Stomach (tissue), 9 donors: ENCODE measurements around the gene IPO7. TPM values are rescaled to one million over a fixed set of nuclear protein-coding genes. Genes with fewer than 3 reads are reported as not detected.
"Not testable (repeated sequence)": the region's sequence is repeated elsewhere in the genome, so short reads cannot be mapped to it uniquely, and the experiment has no call there.

Experiments used
- DNase-seq, 2 donors: peaks; one replicate each; pipeline versions ENCODE4 v3.0.0 to v3.0.0-alpha.2; 2013 to 2019
- H3K27ac ChIP-seq, 5 donors: fragments of 200-600 bp in 4 of 5; sonication (generic) in 4 of 5; one replicate each; pipeline ENCODE4 v1.5.1; 2013 to 2019; ENCODE audit warnings: mild to moderate bottlenecking in 1 of 5, moderate library complexity in 1 of 5
- H3K27me3 ChIP-seq, 3 donors: fragments of 200-600 bp; sonication (generic); one replicate each; pipeline ENCODE4 v1.5.1; 2017 to 2019; ENCODE audit warnings: mixed run types in 1 of 3
- H3K36me3 ChIP-seq, 4 donors: fragments of 200-600 bp; sonication (generic); 1 replicate in 3 of 4; 2 replicates in 1 of 4; pipeline ENCODE4 v1.5.1; 2016 to 2019
- H3K4me1 ChIP-seq, 4 donors: fragments of 200-600 bp; sonication (generic); one replicate each; pipeline ENCODE4 v1.5.1; 2016 to 2019
- H3K4me3 ChIP-seq, 4 donors: fragments of 200-600 bp; sonication (generic) in 3 of 4; one replicate each; pipeline ENCODE4 v1.5.1; 2016 to 2019; ENCODE audit warnings: mild to moderate bottlenecking in 1 of 4
- H3K9me3 ChIP-seq, 4 donors: fragments of 200-600 bp; sonication (generic); one replicate each; pipeline ENCODE4 v1.5.1; 2016 to 2019
- CTCF ChIP-seq, 7 experiments: fragments of 450-650 bp in 4 of 7; fragments of 200-600 bp in 3 of 7; sonication (generic) in 3 of 7; IDR thresholded peaks; one replicate each; pipeline ENCODE4 v1.5.1; 2016 to 2019; ENCODE audit warnings: antibody characterized with exemption in 7 of 7, control low read depth in 2 of 7, mild to moderate bottlenecking in 1 of 7
- EP300 ChIP-seq: sonication (generic); formaldehyde crosslinking; IDR thresholded peaks from one replicate; pipeline ENCODE4 v1.6.1; 2017; ENCODE audit warnings: antibody characterized with exemption
- POLR2A ChIP-seq, 4 donors: fragments of 450-650 bp; IDR thresholded peaks; one replicate each; pipeline ENCODE4 v1.6.1; 2016; ENCODE audit warnings: antibody characterized with exemption in 4 of 4, control low read depth in 2 of 4, mild to moderate bottlenecking in 1 of 4, moderate library complexity in 1 of 4
- POLR2AphosphoS5 ChIP-seq, 3 donors: sonication (generic); formaldehyde crosslinking; IDR thresholded peaks; one replicate each; pipeline ENCODE4 v1.6.1; 2016; ENCODE audit warnings: antibody characterized with exemption in 3 of 3
- WGBS, 5 donors: extraction: QIAGEN DNeasy Blood & Tissue Kit in 3 of 5; methylation state at CpG; one replicate each; pipeline versions ENCODE4 v1.1.5 to v1.1.7; 2013 to 2018; 5-methylcytosine and 5-hydroxymethylcytosine counted together
- intact Hi-C: fragments of 100-400 bp; cut with DNase I; formaldehyde crosslinking; loops from one replicate; pipeline ENCODE4 v1.15.1; 2023; ENCODE audit warnings: low total_unique reads
- polyA plus RNA-seq, 3 donors: library from polyadenylated mRNA; stranded (reverse); fragments of 200-250 nt; gene quantifications; one replicate each; pipeline ENCODE4 v1.2.3, GENCODE V29; 2013
- total RNA-seq, 5 donors: library from RNA; depleted of rRNA; stranded (reverse); fragments of >200 nt; gene quantifications; one replicate each; pipeline versions ENCODE4 v1.1.0 to v1.2.3, GENCODE V29; 2014 to 2016
- donor health status: healthy with polysubstance abuse.
- donor health status: Bipolar disorder and iron deficiency.
- donor health status: healthy.

IPO7 gene
- total and polyA plus RNA-seq, 8 donors: 23.0 to 283 (median 88.7) TPM

GRCh38 chr11:9347100-9347499 is 37.4 kb upstream of the IPO7 start:
- H3K27ac ChIP-seq: no peak overlapping the region
- no peak for TF ChIP-seq POLR2A (IDR thresholded peaks at IDR 0.05)
- no peak for TF ChIP-seq POLR2AphosphoS5 (IDR thresholded peaks at IDR 0.05)
- no peak for TF ChIP-seq EP300
- no peak for TF ChIP-seq CTCF (IDR thresholded peaks at IDR 0.05)
- DNase-seq: peak in 1 of 2 donors; percentile 24
- no peaks in the 10 kb centered on the region for H3K36me3 ChIP-seq
- H3K4me3 ChIP-seq: no peak overlapping the region
- 62 to 76% (median 67%) methylated on average over 2 of the region's 2 CpGs for WGBS, 5 donors
- intact Hi-C loops: no loop called here
- no peaks in the 10 kb centered on the region for H3K27me3 ChIP-seq
- no peaks in the 10 kb centered on the region for H3K4me1 ChIP-seq
- H3K9me3 ChIP-seq: no peaks in the 10 kb centered on the region

- H3K4me1 ChIP-seq, intact Hi-C loops, H3K4me3 ChIP-seq, H3K36me3 ChIP-seq, H3K27me3 ChIP-seq, DNase-seq, H3K9me3 ChIP-seq, H3K27ac ChIP-seq: not testable (repeated sequence)
- WGBS, 5 donors: 69 to 79% (median 71%) methylated on average over 4 of the region's 4 CpGs
Observed at GRCh38 chr11:9347779-9348178, 36.7 kb upstream of the IPO7 start.

GRCh38 chr11:9351321-9351881 is 33.1 kb upstream of the IPO7 start:
- WGBS, 5 donors: 47 to 79% (median 66%) methylated on average over 6 of the region's 6 CpGs
- Histone ChIP-seq H3K36me3 (no peaks in the 10 kb centered on the region), H3K9me3 (no peaks in the 10 kb centered on the region), H3K27ac (no peak overlapping the region), H3K27me3 (no peaks in the 10 kb centered on the region), H3K4me1 (no peaks in the 10 kb centered on the region), H3K4me3 (no peak overlapping the region)
- no peak for TF ChIP-seq POLR2A (IDR thresholded peaks at IDR 0.05)
- no peak for TF ChIP-seq POLR2AphosphoS5 (IDR thresholded peaks at IDR 0.05)
- TF ChIP-seq EP300: no peak
- TF ChIP-seq CTCF (IDR thresholded peaks at IDR 0.05): no peak
- DNase-seq: no peak
- intact Hi-C loops: no loop called here

GRCh38 chr11:9357041-9357440 is 27.4 kb upstream of the IPO7 start:
- H3K4me3 ChIP-seq: no peak overlapping the region
- H3K36me3 ChIP-seq: no peaks in the 10 kb centered on the region
- H3K27me3 ChIP-seq: no peaks in the 10 kb centered on the region
- WGBS, 5 donors: 84 to 93% (median 91%) methylated on average over 4 of the region's 4 CpGs
- H3K27ac ChIP-seq: no peak overlapping the region
- no peak for TF ChIP-seq POLR2AphosphoS5 (IDR thresholded peaks at IDR 0.05)
- TF ChIP-seq CTCF (IDR thresholded peaks at IDR 0.05): no peak
- no peak for TF ChIP-seq POLR2A (IDR thresholded peaks at IDR 0.05)
- TF ChIP-seq EP300: no peak
- intact Hi-C loops: no loop called here
- DNase-seq: no peak
- no peaks in the 10 kb centered on the region for H3K4me1 ChIP-seq
- H3K9me3 ChIP-seq: no peaks in the 10 kb centered on the region

- H3K36me3 ChIP-seq, H3K27me3 ChIP-seq, H3K27ac ChIP-seq, H3K4me3 ChIP-seq, intact Hi-C loops, H3K9me3 ChIP-seq, DNase-seq: not testable (repeated sequence)
- WGBS, 5 donors: 93 to 94% (median 94%) methylated on average over 13 of the region's 13 CpGs
- peaks cover 7 to 26% (median 14%) of the 10 kb centered on the region in 4 donors for H3K4me1 ChIP-seq
Observed at GRCh38 chr11:9360862-9361622, 23.4 kb upstream of the IPO7 start.
